OCI-LY1 (cell line): Measurements from ENCODE around the gene SLC2A11.

Source experiments
- CTCF ChIP-seq: fragments of 200-600 bp; sonication (generic), shearing (Covaris generic); IDR thresholded peaks from 2 replicates; pipeline ENCODE4 v1.5.1; 2017; ENCODE audit warnings: mild to moderate bottlenecking, antibody characterized with exemption, low read length, moderate library complexity, mixed read lengths
- EZH2 ChIP-seq: fragments of 200-600 bp; sonication (generic), shearing (Covaris generic); IDR thresholded peaks from 2 replicates; pipeline ENCODE4 v1.8.0; 2017; ENCODE audit warnings: borderline replicate concordance, mixed run types, mild to moderate bottlenecking, antibody characterized with exemption, low read length, moderate library complexity, mixed read lengths

- TF ChIP-seq CTCF: no peak
- TF ChIP-seq EZH2: no peak
Observed at GRCh38 chr22:23909296-23909898, 51.7 kb downstream of the SLC2A11 start.
